K562 (cell line): ENCODE data around the gene MYADML2. TPM values are rescaled to one million over a fixed set of nuclear protein-coding genes. Genes with fewer than 3 reads are reported as not detected.

Source experiments
- BRCA1 ChIP-seq, 2 experiments: fragments of 450-650 bp in 1 of 2; sonication (generic) in 1 of 2; formaldehyde crosslinking in 1 of 2; IDR thresholded peaks; 2 replicates each; pipeline versions ENCODE4 v1.5.0 to v1.6.1; 2017 to 2020; ENCODE audit warnings: mild to moderate bottlenecking in 1 of 2, missing genetic modification reagents in 1 of 2
- ELF2 ChIP-seq: fragments of 250-450 bp; sonication (Bioruptor Pico); IDR thresholded peaks from 2 replicates; pipeline ENCODE4 v1.5.0; 2021; ENCODE audit warnings: mild to moderate bottlenecking
- FOXJ3 ChIP-seq: sonication (generic); formaldehyde crosslinking; IDR thresholded peaks from 2 replicates; pipeline ENCODE4 v1.4.0; 2020; ENCODE audit warnings: mild to moderate bottlenecking, missing genetic modification reagents
- GTF2F1 ChIP-seq: IDR thresholded peaks from 2 replicates; pipeline ENCODE4 v1.6.1; 2011; ENCODE audit warnings: low read depth, low read length, improper control_type of control experiment
- HCFC1 ChIP-seq: IDR thresholded peaks from 2 replicates; pipeline ENCODE4 v1.6.1; 2012; ENCODE audit warnings: low read depth, low read length, improper control_type of control experiment
- HNRNPL ChIP-seq: fragments of 200-400 bp; formaldehyde crosslinking; IDR thresholded peaks from 2 replicates; pipeline ENCODE4 v1.6.1; 2017; ENCODE audit warnings: low read depth, mild to moderate bottlenecking, low read length
- KAT2B ChIP-seq: IDR thresholded peaks from one replicate; pipeline ENCODE4 v1.6.1; 2012; ENCODE audit warnings: low read depth, mild to moderate bottlenecking, control low read depth, inconsistent platforms, low read length, moderate library complexity
- KAT7 ChIP-seq: sonication (generic); formaldehyde crosslinking; IDR thresholded peaks from 2 replicates; pipeline ENCODE4 v1.8.0; 2022; ENCODE audit warnings: missing genetic modification reagents, mild to moderate bottlenecking, borderline replicate concordance
- KLF1 ChIP-seq: fragments of 450-650 bp; IDR thresholded peaks from 2 replicates; pipeline ENCODE4 v1.6.1; 2016; ENCODE audit warnings: missing genetic modification characterization, missing compliant biosample characterization
- MTA1 ChIP-seq: fragments of 450-650 bp; IDR thresholded peaks from 2 replicates; pipeline ENCODE4 v1.6.1; 2017; ENCODE audit warnings: borderline replicate concordance
- PHB ChIP-seq: fragments of 250-450 bp; sonication (Bioruptor Pico); IDR thresholded peaks from 2 replicates; pipeline ENCODE4 v1.5.0; 2021
- SIN3B ChIP-seq: fragments of 450-650 bp; IDR thresholded peaks from 2 replicates; pipeline ENCODE4 v1.6.1; 2017; ENCODE audit warnings: low read depth, mild to moderate bottlenecking, moderate library complexity
- SREBF1 ChIP-seq: fragments of 150-350 bp; IDR thresholded peaks from 2 replicates; pipeline ENCODE4 v1.6.1; 2014; ENCODE audit warnings: antibody characterized with exemption, low read depth, low read length, borderline replicate concordance
- ZC3H11A ChIP-seq: IDR thresholded peaks from 2 replicates; pipeline ENCODE4 v1.6.1; 2012; ENCODE audit warnings: low read depth, low read length, improper control_type of control experiment
- ZNF174 ChIP-seq: fragments of 250-450 bp; sonication (Bioruptor Pico); IDR thresholded peaks from 2 replicates; pipeline ENCODE4 v1.4.0; 2020; ENCODE audit warnings: mild to moderate bottlenecking
- ZNF696 ChIP-seq: fragments of 250-450 bp; sonication (Bioruptor Pico); conservative IDR thresholded peaks from 2 replicates; pipeline ENCODE4 v1.4.0; 2020; ENCODE audit warnings: mild to moderate bottlenecking, moderate library complexity
- ZNF778 ChIP-seq: fragments of 450-650 bp; formaldehyde crosslinking; IDR thresholded peaks from 2 replicates; pipeline ENCODE4 v1.4.0; 2020; ENCODE audit warnings: mild to moderate bottlenecking, moderate library complexity
- polyA plus RNA-seq, 8 experiments: library from polyadenylated mRNA; depleted of rRNA in 4 of 8; stranded (reverse) in 5 of 8; unstranded in 3 of 8; fragments of >200 nt; fragmentation: Nextera tagmentation in 2 of 8; fragmentation: Illumina TruSeq in 1 of 8; extraction: Ambion mirVana in 2 of 8; extraction: Trizol in 1 of 8; gene quantifications; 2 replicates each; pipeline versions ENCODE4 v1.2.1 to v1.2.3, GENCODE V29; 2011 to 2014; ENCODE audit warnings: inconsistent platforms in 1 of 8, missing spikeins in 1 of 8
- total RNA-seq, 7 experiments: library from RNA; depleted of rRNA in 6 of 7; stranded (reverse); fragments of >200 nt in 6 of 7; fragmentation: Illumina TruSeq in 2 of 7; extraction: Trizol in 2 of 7; gene quantifications; 2 replicates each; pipeline versions ENCODE4 v1.2.1 to v1.2.3, GENCODE V29; 2011 to 2021; ENCODE audit warnings: low replicate concordance in 1 of 7
- TF ChIP-seq, protein P1 (sequence below): fragments of 450-650 bp; IDR thresholded peaks from 2 replicates; pipeline ENCODE4 v1.6.1; 2014; ENCODE audit warnings: low read depth, mild to moderate bottlenecking, moderate library complexity, borderline replicate concordance
- TF ChIP-seq, protein P2 (sequence below): fragments of 250-450 bp; sonication (Bioruptor Pico); IDR thresholded peaks from 2 replicates; pipeline ENCODE4 v1.8.0; 2022; ENCODE audit warnings: inconsistent platforms
- TF ChIP-seq, protein P3 (sequence below): fragments of 450-650 bp; formaldehyde crosslinking; IDR thresholded peaks from 2 replicates; pipeline ENCODE4 v1.4.0; 2020; ENCODE audit warnings: mild to moderate bottlenecking, moderate library complexity
- TF ChIP-seq, protein P4 (sequence below): sonication (generic); formaldehyde crosslinking; IDR thresholded peaks from 2 replicates; pipeline ENCODE4 v1.8.0; 2022; ENCODE audit warnings: mild to moderate bottlenecking, missing genetic modification reagents
- TF ChIP-seq, protein P5 (sequence below): fragments of 450-650 bp; formaldehyde crosslinking; IDR thresholded peaks from 2 replicates; pipeline ENCODE4 v1.4.0; 2020; ENCODE audit warnings: mild to moderate bottlenecking, moderate library complexity

Gene MYADML2
- total and polyA plus RNA-seq, 9 of the 15 experiments (the other 6 are each of a cell fraction or from before 2014, with no cell fraction given) = not detected

DNA sequence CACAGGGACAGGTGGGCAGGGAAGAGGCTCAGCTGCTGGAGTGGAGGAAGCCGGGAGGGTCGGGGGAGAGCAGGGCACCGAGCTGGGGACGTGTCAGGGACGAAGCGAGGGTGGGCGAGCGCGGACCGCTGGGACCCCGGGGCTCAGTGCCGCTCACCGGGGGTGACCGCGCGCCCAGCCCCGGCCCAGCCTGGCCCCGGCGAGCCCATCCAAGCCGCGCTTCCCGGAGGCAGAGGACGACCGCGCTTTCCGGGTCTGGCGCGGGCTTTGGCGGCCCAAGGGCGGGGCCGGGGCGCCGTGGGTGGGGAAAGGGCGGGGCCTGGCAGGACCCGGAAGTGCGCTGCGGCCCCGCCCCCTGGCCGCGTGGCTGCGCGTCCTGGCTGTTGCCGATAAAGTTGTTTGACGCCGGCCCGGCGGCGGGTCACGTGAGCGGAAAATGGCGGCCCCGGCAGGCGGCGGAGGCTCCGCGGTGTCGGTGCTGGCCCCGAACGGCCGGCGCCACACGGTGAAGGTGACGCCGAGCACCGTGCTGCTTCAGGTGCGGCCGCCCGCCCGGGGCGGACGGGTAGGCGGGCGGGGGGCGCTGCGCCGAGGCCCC, 30.3 kb upstream of the MYADML2 start, which contains the start of gene ASPSCR1 (continued):
- TF ChIP-seq, protein P1, sequence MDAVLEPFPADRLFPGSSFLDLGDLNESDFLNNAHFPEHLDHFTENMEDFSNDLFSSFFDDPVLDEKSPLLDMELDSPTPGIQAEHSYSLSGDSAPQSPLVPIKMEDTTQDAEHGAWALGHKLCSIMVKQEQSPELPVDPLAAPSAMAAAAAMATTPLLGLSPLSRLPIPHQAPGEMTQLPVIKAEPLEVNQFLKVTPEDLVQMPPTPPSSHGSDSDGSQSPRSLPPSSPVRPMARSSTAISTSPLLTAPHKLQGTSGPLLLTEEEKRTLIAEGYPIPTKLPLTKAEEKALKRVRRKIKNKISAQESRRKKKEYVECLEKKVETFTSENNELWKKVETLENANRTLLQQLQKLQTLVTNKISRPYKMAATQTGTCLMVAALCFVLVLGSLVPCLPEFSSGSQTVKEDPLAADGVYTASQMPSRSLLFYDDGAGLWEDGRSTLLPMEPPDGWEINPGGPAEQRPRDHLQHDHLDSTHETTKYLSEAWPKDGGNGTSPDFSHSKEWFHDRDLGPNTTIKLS = peak; percentile 100
- 0 out of 2 replicates have a peak, but pooled peaks have one; percentile 25 for TF ChIP-seq HNRNPL
- TF ChIP-seq, protein P2, sequence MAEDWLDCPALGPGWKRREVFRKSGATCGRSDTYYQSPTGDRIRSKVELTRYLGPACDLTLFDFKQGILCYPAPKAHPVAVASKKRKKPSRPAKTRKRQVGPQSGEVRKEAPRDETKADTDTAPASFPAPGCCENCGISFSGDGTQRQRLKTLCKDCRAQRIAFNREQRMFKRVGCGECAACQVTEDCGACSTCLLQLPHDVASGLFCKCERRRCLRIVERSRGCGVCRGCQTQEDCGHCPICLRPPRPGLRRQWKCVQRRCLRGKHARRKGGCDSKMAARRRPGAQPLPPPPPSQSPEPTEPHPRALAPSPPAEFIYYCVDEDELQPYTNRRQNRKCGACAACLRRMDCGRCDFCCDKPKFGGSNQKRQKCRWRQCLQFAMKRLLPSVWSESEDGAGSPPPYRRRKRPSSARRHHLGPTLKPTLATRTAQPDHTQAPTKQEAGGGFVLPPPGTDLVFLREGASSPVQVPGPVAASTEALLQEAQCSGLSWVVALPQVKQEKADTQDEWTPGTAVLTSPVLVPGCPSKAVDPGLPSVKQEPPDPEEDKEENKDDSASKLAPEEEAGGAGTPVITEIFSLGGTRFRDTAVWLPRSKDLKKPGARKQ = no peak
- TF ChIP-seq HCFC1 = peak; percentile 82
- no peak for TF ChIP-seq PHB
- TF ChIP-seq BRCA1 (IDR thresholded peaks at IDR 0.05) = no peak
- TF ChIP-seq BRCA1 (CRISPR knock-in tag; IDR thresholded peaks at IDR 0.05) = no peak
- no peak for TF ChIP-seq ZNF174 (CRISPR knock-in tag)
- TF ChIP-seq, protein P3, sequence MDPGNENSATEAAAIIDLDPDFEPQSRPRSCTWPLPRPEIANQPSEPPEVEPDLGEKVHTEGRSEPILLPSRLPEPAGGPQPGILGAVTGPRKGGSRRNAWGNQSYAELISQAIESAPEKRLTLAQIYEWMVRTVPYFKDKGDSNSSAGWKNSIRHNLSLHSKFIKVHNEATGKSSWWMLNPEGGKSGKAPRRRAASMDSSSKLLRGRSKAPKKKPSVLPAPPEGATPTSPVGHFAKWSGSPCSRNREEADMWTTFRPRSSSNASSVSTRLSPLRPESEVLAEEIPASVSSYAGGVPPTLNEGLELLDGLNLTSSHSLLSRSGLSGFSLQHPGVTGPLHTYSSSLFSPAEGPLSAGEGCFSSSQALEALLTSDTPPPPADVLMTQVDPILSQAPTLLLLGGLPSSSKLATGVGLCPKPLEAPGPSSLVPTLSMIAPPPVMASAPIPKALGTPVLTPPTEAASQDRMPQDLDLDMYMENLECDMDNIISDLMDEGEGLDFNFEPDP = no peak
- TF ChIP-seq GTF2F1 = 0 out of 2 replicates have a peak, but pooled peaks have one; percentile 12
- TF ChIP-seq ELF2 = peak; percentile 97
- TF ChIP-seq KAT7 (CRISPR knock-in tag) = peak; percentile 41
- TF ChIP-seq ZNF778 (CRISPR knock-in tag) = no peak
- TF ChIP-seq, protein P4, sequence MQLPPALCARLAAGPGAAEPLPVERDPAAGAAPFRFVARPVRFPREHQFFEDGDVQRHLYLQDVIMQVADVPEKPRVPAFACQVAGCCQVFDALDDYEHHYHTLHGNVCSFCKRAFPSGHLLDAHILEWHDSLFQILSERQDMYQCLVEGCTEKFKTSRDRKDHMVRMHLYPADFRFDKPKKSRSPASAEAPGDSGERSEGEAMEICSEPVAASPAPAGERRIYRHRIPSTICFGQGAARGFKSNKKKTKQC (CRISPR knock-in tag) = no peak
- TF ChIP-seq ZNF696 (CRISPR knock-in tag) = no peak
- TF ChIP-seq SREBF1 = peak; percentile 41; the same call in 1 of the 2 replicates
- no peak for TF ChIP-seq KAT2B
- TF ChIP-seq KLF1 (tag) = peak; percentile 81
- TF ChIP-seq SIN3B = peak; percentile 95
- no peak for TF ChIP-seq MTA1
- no peak for TF ChIP-seq FOXJ3 (CRISPR knock-in tag)
- TF ChIP-seq, protein P5, sequence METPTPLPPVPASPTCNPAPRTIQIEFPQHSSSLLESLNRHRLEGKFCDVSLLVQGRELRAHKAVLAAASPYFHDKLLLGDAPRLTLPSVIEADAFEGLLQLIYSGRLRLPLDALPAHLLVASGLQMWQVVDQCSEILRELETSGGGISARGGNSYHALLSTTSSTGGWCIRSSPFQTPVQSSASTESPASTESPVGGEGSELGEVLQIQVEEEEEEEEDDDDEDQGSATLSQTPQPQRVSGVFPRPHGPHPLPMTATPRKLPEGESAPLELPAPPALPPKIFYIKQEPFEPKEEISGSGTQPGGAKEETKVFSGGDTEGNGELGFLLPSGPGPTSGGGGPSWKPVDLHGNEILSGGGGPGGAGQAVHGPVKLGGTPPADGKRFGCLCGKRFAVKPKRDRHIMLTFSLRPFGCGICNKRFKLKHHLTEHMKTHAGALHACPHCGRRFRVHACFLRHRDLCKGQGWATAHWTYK (CRISPR knock-in tag) = peak; percentile 12; the same call in 1 of the 2 replicates
- TF ChIP-seq ZC3H11A = no peak
